G401.6 (cell line): ENCODE data around the gene JMJD6.
"Not testable (repeated sequence)": the region's sequence is repeated elsewhere in the genome, so short reads cannot be mapped to it uniquely, and the experiment has no call there.

ENCODE experiments used
- FAIRE-seq: peaks from 2 replicates; lab custom pipeline; 2012; peaks lifted over from hg19 to GRCh38; lab: Jason Lieb, UNC

Gene JMJD6

GRCh38 chr17:76726231-76726775 lies at the start of gene JMJD6:
TSS of gene JMJD6 (minus strand) at chr17:76726606. CDS start at chr17:76726475, 131 bp downstream.
- FAIRE-seq: peak; percentile 66

- FAIRE-seq: no peak
Measured at GRCh38 chr17:76775021-76775600, 48.7 kb upstream of the JMJD6 start.

GRCh38 chr17:76772842-76773525 lies 46.6 kb upstream of the JMJD6 start:
- no peak for FAIRE-seq

- no peak for FAIRE-seq
Measured at GRCh38 chr17:76758570-76758969, 32.2 kb upstream of the JMJD6 start.

- FAIRE-seq: no peak
Measured at GRCh38 chr17:76757256-76757655, 30.9 kb upstream of the JMJD6 start.

GRCh38 chr17:76755285-76755684 lies 28.9 kb upstream of the JMJD6 start:
- no peak for FAIRE-seq

- FAIRE-seq: no peak
Measured at GRCh38 chr17:76753061-76753961, 26.9 kb upstream of the JMJD6 start.

- FAIRE-seq: no peak
Measured at GRCh38 chr17:76752006-76752405, 25.6 kb upstream of the JMJD6 start.

GRCh38 chr17:76751416-76751993 lies 25.1 kb upstream of the JMJD6 start:
- no peak for FAIRE-seq

- FAIRE-seq: no peak
Measured at GRCh38 chr17:76748657-76749056, 22.3 kb upstream of the JMJD6 start.

GRCh38 chr17:76747716-76748363 lies 21.4 kb upstream of the JMJD6 start:
- FAIRE-seq: no peak

GRCh38 chr17:76745785-76746184 lies 19.4 kb upstream of the JMJD6 start:
- not testable (repeated sequence) for FAIRE-seq

- no peak for FAIRE-seq
Measured at GRCh38 chr17:76744747-76745146, 18.3 kb upstream of the JMJD6 start.

GRCh38 chr17:76742958-76743357 lies 16.6 kb upstream of the JMJD6 start:
- FAIRE-seq: no peak

GRCh38 chr17:76740329-76741118 lies 14.1 kb upstream of the JMJD6 start:
- no peak for FAIRE-seq

GRCh38 chr17:76739568-76740115 lies 13.2 kb upstream of the JMJD6 start:
- not testable (repeated sequence) for FAIRE-seq

GRCh38 chr17:76738468-76738850 lies 12.1 kb upstream of the JMJD6 start:
- FAIRE-seq: no peak

GRCh38 chr17:76737676-76738467 lies 11.5 kb upstream of the JMJD6 start, which contains the start of gene MFSD11:
TSS of gene MFSD11 (plus strand) at chr17:76738119. CDS start at chr17:76738353, 234 bp downstream.
- FAIRE-seq: no peak

- peak; percentile 95 for FAIRE-seq
Measured at GRCh38 chr17:76737082-76737675, 10.8 kb upstream of the JMJD6 start, which contains the start of gene SRSF2. TSS of gene SRSF2 (minus strand) at chr17:76737331. CDS start at chr17:76737160, 171 bp downstream.
